ENCODE results near the gene FBLN1. TPM values are rescaled to one million over a fixed set of nuclear protein-coding genes. Genes with fewer than 3 reads are reported as not detected.
"Not testable (repeated sequence)": the region's sequence is repeated elsewhere in the genome, so short reads cannot be mapped to it uniquely, and the experiment has no call there.

Gene FBLN1
- total RNA-seq, 8 experiments from 2014 or later: 1.2 to 67.4 (median 4.5) TPM

DNA sequence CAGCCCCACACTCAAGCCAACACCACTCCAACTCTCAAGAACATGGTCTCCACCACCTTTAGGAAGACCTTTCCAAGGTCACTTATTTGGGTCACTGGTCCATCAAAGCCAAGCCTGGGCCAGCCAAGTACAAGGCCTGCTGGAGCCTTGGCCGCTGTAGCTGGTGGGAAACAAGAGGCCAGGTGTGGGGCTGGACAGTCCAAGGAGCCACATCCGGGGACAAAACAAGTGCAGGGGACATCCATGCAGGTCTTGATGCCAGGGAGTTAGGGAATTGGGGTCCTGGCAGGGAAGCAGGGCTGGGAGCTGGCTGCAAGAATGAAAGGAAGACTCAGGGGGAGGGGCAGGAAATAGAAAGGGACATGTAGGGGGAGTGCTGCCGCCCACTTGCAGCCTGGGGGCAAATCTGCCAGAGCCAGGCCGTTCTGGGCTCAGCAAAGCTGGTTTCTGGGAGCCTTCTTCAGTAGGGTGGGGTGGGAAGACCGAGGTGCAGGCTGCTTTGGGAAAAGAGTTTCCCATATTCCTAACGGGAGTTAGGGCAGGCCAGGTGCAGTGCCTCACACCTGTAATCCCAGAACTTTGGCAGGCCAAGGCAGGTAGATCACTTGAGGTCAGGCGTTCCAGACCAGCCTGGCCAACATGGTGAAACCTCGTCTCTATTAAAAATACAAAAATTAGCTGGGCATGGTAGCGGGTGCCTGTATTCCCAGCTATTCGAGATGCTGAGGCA is 99.5 kb downstream of the FBLN1 start:
- Histone ChIP-seq H3K27ac (peak overlapping the region in 1 of 2 donors; percentile 83), H3K4me3 (no peak overlapping the region), H3K4me1 (replicated peaks in 1 of 2) (peaks cover 50 to 54% of the 10 kb centered on the region in 2 donors)
- no peak for ATAC-seq (replicated peaks in 6 of 8)
- WGBS, 10 experiments: 40 to 100% (median 66%) methylated on average over 1 to 7 of the region's 10 CpGs; no CpG with 5 or more reads in 5 of the 10 experiments
- in situ Hi-C loops (cut with MboI; ENCODE audit: low pct_unique_long_range_greater_than_20kb in 2 of 9, low sequenced_read_pairs in 9 of 9, unreplicated experiment in 9 of 9): loop anchor here in 1 of 9 experiments (25.0 kb wide), 1 partner anchor 1985 kb away; no protein-coding TSS in a partner anchor

DNA sequence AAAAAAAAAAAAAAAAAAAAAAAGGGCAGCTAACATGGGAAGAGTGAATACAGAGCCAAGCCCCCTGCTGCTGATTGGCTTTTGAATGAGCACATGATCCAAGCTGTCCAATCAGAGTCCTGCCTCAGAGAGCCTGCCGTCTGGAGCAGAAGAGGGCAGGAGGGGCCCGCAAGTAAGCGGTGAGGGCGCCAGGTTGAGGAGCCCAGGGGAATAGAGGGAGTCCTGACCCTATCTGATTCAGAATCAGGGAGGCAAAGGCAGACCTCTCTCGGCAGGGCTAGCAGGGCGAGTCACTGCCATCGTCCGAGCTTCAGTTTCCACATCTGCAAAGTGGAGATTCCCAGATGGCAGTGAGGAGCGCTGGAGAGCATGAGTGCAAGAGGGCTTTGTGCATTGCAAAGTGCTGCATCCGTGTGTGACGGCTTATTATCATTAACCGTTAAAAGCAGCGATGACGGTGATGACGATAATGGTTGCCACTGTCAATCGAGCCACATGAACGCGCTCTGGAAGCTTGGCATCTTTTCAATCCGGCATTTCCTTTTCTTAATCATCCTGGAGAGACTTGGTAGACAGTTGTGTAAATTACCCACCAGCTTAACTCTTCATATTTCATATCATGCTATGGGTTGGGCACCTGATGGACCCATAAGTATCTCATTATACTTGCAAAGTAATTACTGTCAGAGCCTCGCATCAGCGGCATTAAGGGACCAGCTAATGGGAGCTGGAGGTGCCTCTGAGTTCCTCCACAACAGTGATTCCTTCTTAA is 100.3 kb downstream of the FBLN1 start:
- Histone ChIP-seq H3K4me1 (replicated peaks in 1 of 2) (peaks cover 51 to 56% of the 10 kb centered on the region in 2 donors), H3K27ac (peak overlapping the region in 1 of 2 donors; percentile 9), H3K4me3 (no peak overlapping the region)
- peak; percentile 26 to 97 (median 76) for ATAC-seq (replicated peaks in 6 of 8)
- WGBS, 10 experiments: 0 to 96% (median 87%) methylated on average over 1 to 15 of the region's 21 CpGs; no CpG with 5 or more reads in 1 of the 10 experiments
- in situ Hi-C loops (cut with MboI; ENCODE audit: low pct_unique_long_range_greater_than_20kb in 2 of 9, low sequenced_read_pairs in 9 of 9, unreplicated experiment in 9 of 9): loop anchor here in 1 of 9 experiments (25.0 kb wide), 1 partner anchor 1984 kb away; no protein-coding TSS in a partner anchor

DNA sequence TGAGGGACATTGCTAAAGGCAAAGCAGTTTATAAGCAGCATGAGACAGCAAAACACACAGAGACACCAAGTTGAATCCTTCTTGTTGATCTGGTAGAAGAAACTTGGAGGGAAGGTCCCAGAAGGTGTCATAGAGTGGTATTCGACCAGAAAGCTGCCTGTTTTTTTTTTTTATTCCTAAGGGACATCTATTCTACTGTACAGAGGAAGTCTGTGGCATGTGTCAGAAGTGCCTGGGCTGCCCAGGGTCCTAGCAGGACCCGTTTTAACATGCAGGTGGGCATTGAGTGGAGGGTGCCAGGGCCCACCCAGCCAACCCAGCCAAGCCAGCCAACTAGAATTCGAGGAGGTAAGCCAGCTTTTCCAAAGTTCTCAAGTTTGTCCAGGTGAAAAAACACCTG is 100.9 kb downstream of the FBLN1 start:
- no peak for ATAC-seq (replicated peaks in 6 of 8)
- WGBS, 10 experiments: 56 to 80% (median 62%) methylated on average over 1 to 3 of the region's 3 CpGs; no CpG with 5 or more reads in 3 of the 10 experiments
- Histone ChIP-seq H3K4me1 (replicated peaks in 1 of 2) (peaks cover 51 to 56% of the 10 kb centered on the region in 2 donors), H3K27ac (no peak overlapping the region), H3K4me3 (no peak overlapping the region)
- in situ Hi-C loops (cut with MboI; ENCODE audit: low pct_unique_long_range_greater_than_20kb in 2 of 9, low sequenced_read_pairs in 9 of 9, unreplicated experiment in 9 of 9): loop anchor here in 1 of 9 experiments (25.0 kb wide), 1 partner anchor 1984 kb away; no protein-coding TSS in a partner anchor

DNA sequence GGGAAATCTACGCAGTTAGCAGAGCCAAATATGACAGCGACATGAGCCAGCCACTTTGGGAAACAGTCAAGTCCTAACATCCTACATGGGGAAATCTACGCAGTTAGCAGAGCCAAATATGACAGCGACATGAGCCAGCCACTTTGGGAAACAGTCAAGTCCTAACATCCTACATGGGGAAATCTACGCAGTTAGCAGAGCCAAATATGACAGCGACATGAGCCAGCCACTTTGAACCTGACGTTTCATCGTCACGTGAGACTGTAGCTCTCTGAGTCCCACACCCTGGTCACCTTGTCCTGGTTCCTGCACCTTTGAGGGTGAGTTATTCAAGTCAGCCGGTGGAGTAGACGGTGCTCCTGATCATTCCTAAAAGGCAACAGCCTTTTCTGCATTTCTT is 105.4 kb downstream of the FBLN1 start:
- in situ Hi-C loops (cut with MboI; ENCODE audit: low pct_unique_long_range_greater_than_20kb in 2 of 9, low sequenced_read_pairs in 9 of 9, unreplicated experiment in 9 of 9): loop anchor here in 1 of 9 experiments (25.0 kb wide), 1 partner anchor 1979 kb away; no protein-coding TSS in a partner anchor
- peaks cover 36 to 43% of the 10 kb centered on the region in 2 donors for H3K4me1 ChIP-seq (replicated peaks in 1 of 2)
- WGBS, 10 experiments: 80 to 89% (median 83%) methylated on average over 1 to 5 of the region's 11 CpGs; no CpG with 5 or more reads in 7 of the 10 experiments
- H3K4me3 ChIP-seq; ATAC-seq (replicated peaks in 6 of 8); H3K27ac ChIP-seq: not testable (repeated sequence)

DNA sequence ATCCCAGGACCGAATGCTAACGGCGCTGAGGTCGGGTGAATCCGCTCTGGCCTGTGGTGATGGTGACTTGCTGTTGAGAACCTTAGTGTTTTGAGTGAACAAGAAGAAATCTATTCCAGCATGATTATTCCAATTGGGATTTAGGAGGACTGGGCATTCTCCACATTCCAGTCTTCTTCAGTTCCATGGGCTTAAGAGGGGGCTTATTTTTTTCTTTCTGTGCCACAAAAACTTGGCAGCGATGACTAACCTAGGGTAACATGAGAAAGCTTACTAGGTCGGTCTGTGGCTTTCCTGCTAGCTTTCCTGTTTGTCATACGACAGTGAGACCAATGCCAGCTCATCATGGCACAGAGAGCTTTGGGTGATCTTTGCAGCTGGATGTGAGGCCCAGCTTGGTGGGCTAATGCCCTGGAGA is 106.1 kb downstream of the FBLN1 start:
- in situ Hi-C loops (cut with MboI; ENCODE audit: low pct_unique_long_range_greater_than_20kb in 2 of 9, low sequenced_read_pairs in 9 of 9, unreplicated experiment in 9 of 9): loop anchor here in 1 of 9 experiments (25.0 kb wide), 1 partner anchor 1979 kb away; no protein-coding TSS in a partner anchor

DNA sequence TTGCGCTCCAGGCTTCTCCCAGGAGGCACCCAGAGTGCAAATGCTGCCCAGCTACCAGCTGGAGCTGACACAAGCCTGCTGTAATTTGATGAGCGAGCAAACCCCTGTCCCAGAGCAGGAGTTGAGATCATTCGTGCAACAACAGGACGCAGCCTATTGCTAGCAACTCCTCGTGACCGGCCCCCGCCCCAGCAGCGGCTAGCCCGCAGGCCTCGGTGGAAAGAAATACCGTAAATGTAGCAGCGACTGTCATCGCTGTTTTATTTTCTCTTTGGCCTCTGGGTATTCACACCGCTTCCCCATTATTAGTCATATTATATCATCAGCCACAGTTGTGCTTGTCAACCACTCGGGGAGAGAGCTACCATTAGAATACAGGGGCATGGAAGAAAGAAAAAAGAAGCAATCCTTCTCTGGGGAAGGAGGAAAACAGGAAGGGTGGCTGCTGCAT is 109.8 kb downstream of the FBLN1 start:
- Histone ChIP-seq H3K27ac (peak overlapping the region; percentile 80 to 82), H3K4me3 (no peak overlapping the region), H3K4me1 (replicated peaks in 1 of 2) (peaks cover 17% of the 10 kb centered on the region in 2 donors)
- ATAC-seq (replicated peaks in 6 of 8): peak; percentile 95 to 97 (median 96)
- 4 to 60% (median 22%) methylated on average over 1 to 12 of the region's 15 CpGs; no CpG with 5 or more reads in 2 of the 10 experiments for WGBS, 10 experiments
- in situ Hi-C loops (cut with MboI; ENCODE audit: low pct_unique_long_range_greater_than_20kb in 2 of 9, low sequenced_read_pairs in 9 of 9, unreplicated experiment in 9 of 9): loop anchor here in 1 of 9 experiments (25.0 kb wide), 1 partner anchor 1975 kb away; no protein-coding TSS in a partner anchor

More for the DNA sequence above, 106.1 kb downstream of the FBLN1 start:
- 38 to 93% (median 72%) methylated on average over 1 to 8 of the region's 8 CpGs; no CpG with 5 or more reads in 2 of the 10 experiments for WGBS, 10 experiments
- no peak overlapping the region for H3K4me3 ChIP-seq
- H3K4me1 ChIP-seq (replicated peaks in 1 of 2): peaks cover 36 to 45% of the 10 kb centered on the region in 2 donors
- no peak overlapping the region for H3K27ac ChIP-seq
- no peak for ATAC-seq (replicated peaks in 6 of 8)

DNA sequence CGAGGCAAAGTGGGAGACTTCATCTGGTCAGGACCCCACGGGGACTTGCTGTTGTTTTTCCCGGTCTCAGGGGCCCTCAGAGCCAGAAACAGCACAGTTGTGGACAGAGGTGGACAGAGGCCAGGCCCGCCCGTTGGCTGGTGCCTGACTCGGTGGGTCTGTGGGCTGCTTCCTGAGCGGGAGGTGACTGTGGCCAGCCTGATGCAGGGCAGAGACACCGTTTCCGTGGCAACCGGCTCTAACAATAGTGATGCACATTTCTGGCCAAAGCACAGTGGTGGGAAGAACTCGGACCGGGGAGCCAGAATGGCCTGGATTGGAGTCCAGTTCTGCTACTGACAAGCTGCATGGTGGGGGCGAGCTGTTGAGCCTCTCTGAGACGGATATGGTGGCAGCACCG is 110.3 kb downstream of the FBLN1 start:
- no peak overlapping the region for H3K4me3 ChIP-seq
- peak overlapping the region; percentile 80 to 82 for H3K27ac ChIP-seq
- WGBS, 10 experiments: 33 to 91% (median 67%) methylated on average over 1 to 7 of the region's 15 CpGs; no CpG with 5 or more reads in 5 of the 10 experiments
- peak in 7 of 8 experiments; percentile 12 to 61 (median 46) for ATAC-seq (replicated peaks in 6 of 8)
- in situ Hi-C loops (cut with MboI; ENCODE audit: low pct_unique_long_range_greater_than_20kb in 2 of 9, low sequenced_read_pairs in 9 of 9, unreplicated experiment in 9 of 9): loop anchor here in 1 of 9 experiments (25.0 kb wide), 1 partner anchor 1974 kb away; no protein-coding TSS in a partner anchor
- H3K4me1 ChIP-seq (replicated peaks in 1 of 2): peaks cover 17% of the 10 kb centered on the region in 2 donors

DNA sequence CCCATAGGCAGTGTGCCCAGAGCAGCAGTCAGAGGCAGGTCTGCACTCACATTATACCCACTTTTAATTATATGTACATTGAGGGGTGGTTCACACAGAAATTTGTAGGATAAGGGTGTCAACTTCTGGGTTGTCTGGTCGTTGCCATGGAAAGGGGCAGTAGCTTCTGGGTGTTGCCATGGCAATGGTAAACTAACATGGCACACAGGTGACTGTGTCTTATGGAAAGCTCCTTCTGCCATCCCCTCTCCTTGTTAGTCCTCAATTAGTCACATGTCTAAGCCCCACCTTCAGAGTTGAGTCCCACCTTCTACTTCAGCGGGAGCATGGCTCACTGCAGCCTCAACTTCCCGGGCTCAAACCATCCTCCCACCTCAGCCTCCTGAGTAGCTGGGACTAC is 112.7 kb downstream of the FBLN1 start:
- no peak overlapping the region for H3K4me3 ChIP-seq
- WGBS, 10 experiments: 0 to 100% (median 71%) methylated on average over 1 to 2 of the region's 3 CpGs; no CpG with 5 or more reads in 5 of the 10 experiments
- H3K4me1 ChIP-seq (replicated peaks in 1 of 2): peaks cover 17% of the 10 kb centered on the region in 2 donors
- no peak for ATAC-seq (replicated peaks in 6 of 8)
- H3K27ac ChIP-seq: no peak overlapping the region
- in situ Hi-C loops (cut with MboI; ENCODE audit: low pct_unique_long_range_greater_than_20kb in 2 of 9, low sequenced_read_pairs in 9 of 9, unreplicated experiment in 9 of 9): loop anchor here in 1 of 9 experiments (25.0 kb wide), 1 partner anchor 1972 kb away; no protein-coding TSS in a partner anchor

DNA sequence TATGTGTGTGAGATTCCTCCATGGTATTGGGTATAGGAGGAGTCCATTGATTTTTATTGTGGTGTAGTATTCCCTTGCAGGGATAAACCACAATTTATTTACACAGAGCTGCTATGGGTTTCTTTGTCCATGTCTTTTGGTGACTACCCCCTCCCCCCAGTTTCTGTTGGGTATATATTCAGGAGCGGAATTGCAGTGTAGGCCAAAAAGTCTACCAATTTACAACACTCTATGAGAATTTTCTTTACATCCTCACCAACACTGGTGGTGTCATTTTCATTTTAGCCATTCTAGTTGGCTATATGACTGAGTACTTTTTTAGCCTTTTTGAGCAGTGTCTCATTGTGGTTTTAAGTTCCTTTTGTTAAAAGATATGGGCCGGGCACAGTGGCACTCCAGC is 113.7 kb downstream of the FBLN1 start:
- no peak for ATAC-seq (replicated peaks in 6 of 8)
- Histone ChIP-seq H3K4me1 (replicated peaks in 1 of 2) (peaks cover 17% of the 10 kb centered on the region in 2 donors), H3K27ac (no peak overlapping the region), H3K4me3 (no peak overlapping the region)
- in situ Hi-C loops (cut with MboI; ENCODE audit: low pct_unique_long_range_greater_than_20kb in 2 of 9, low sequenced_read_pairs in 9 of 9, unreplicated experiment in 9 of 9): loop anchor here in 1 of 9 experiments (25.0 kb wide), 1 partner anchor 1971 kb away; no protein-coding TSS in a partner anchor
- 66 to 100% (median 100%) methylated on average over 1 to 2 of the region's 2 CpGs; no CpG with 5 or more reads in 1 of the 10 experiments for WGBS, 10 experiments

DNA sequence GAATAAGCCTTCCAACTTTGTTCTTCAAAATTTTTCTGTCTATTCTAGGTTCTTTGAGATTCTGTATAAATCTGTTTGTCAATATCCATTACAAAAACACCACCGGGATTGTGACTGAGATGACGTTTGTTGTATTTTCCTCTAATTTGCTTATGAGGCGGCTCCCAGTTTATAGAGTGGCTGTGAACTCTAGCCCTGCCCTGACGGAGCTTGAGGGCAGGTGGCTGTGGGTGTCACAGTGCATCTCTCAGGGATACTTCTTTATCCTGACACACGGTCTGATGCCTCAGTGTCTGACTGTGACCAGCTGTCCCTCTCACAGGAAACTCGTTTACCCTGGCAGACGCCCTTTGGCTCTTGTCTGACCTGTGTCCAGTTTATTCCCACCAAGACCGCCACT is 115.3 kb downstream of the FBLN1 start:
- no peak overlapping the region for H3K27ac ChIP-seq
- H3K4me1 ChIP-seq (replicated peaks in 1 of 2): peaks cover 8% of the 10 kb centered on the region in 2 donors
- 52 to 100% (median 70%) methylated on average over 1 to 4 of the region's 8 CpGs; no CpG with 5 or more reads in 1 of the 10 experiments for WGBS, 10 experiments
- in situ Hi-C loops (cut with MboI; ENCODE audit: low pct_unique_long_range_greater_than_20kb in 2 of 9, low sequenced_read_pairs in 9 of 9, unreplicated experiment in 9 of 9): loop anchor here in 1 of 9 experiments (25.0 kb wide), 1 partner anchor 1969 kb away; no protein-coding TSS in a partner anchor
- H3K4me3 ChIP-seq: no peak overlapping the region
- no peak for ATAC-seq (replicated peaks in 6 of 8)

DNA sequence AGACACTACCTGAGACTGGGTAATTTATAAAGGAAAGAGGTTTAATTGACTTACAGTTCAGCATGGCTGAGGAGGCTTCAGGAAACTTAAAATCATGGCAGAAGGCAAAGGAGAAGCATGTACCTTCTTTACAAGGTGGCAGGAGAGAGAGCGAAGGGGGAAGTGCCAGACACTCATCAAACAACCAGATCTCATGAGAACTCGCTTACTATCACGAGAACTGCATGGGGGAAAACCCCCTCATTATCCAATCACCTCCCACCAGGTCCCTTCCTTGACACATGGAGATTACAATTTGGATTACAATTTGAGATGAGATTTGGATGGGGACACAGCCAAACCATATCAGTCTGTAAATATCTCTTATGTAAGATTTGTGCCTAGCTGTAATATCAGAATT is 118.0 kb downstream of the FBLN1 start:
- H3K4me3 ChIP-seq: no peak overlapping the region
- 67 to 100% (median 84%) methylated on average over 1 to 3 of the region's 3 CpGs; no CpG with 5 or more reads in 1 of the 10 experiments for WGBS, 10 experiments
- H3K4me1 ChIP-seq (replicated peaks in 1 of 2): no peaks in the 10 kb centered on the region
- in situ Hi-C loops (cut with MboI; ENCODE audit: low pct_unique_long_range_greater_than_20kb in 2 of 9, low sequenced_read_pairs in 9 of 9, unreplicated experiment in 9 of 9): loop anchor here in 1 of 9 experiments (25.0 kb wide), 1 partner anchor 1967 kb away; no protein-coding TSS in a partner anchor
- H3K27ac ChIP-seq: no peak overlapping the region
- ATAC-seq (replicated peaks in 6 of 8): no peak

Data from motor neuron (in vitro differentiated cells).